Glomerular visceral epithelial cell (primary cell): ENCODE measurements around the gene ALK.

Experiments used
- DNase-seq: peaks from one replicate; pipeline ENCODE4 v3.0.0-alpha.2; 2016; ENCODE audit errors: extremely low spot score

ALK gene

DNA sequence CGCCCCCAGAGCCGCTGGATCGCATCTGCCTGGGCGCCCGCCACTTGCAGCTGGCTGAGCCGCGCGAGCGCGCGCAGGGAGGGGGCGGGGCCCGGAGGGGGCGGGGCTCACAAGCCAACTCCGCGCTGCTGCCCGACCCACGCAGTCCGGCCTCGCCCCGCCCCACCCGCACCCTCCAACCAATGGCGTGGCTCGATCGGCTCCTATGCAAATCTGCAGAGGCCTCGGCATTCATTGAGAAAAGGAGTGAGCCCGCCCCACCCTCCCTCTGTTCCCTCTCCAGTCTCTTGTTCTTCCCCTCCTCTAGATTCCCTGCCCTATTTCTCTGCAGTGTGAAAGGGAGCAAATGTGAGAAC, at the start of gene ALK:
TSS of gene ALK (minus strand) at position 27 of the 356 bp plus-strand sequence. CDS start 927 bp downstream, outside the sequence.
- DNase-seq: peak; percentile 66

DNA sequence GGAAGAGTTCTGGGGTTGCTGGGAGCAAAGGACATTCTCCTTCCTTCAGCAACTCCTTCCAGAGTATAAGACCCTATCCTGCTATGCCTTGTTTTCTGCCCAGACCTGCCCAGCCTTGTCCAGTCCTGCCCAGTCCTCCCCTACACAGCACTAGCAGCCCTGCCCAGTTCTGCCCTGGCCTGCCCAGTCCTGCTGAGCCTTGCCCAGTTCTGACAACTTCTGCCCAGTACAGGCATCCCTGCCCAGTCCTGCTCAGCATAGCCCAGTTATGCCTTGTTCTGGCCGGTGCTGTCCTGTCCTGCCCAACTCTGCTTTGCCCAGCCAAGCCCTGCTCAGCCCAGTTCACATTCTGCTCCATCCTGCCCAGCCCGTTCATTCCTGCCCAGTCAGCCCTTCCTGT, 44.9 kb upstream of the ALK start:
- DNase-seq: no peak

DNA sequence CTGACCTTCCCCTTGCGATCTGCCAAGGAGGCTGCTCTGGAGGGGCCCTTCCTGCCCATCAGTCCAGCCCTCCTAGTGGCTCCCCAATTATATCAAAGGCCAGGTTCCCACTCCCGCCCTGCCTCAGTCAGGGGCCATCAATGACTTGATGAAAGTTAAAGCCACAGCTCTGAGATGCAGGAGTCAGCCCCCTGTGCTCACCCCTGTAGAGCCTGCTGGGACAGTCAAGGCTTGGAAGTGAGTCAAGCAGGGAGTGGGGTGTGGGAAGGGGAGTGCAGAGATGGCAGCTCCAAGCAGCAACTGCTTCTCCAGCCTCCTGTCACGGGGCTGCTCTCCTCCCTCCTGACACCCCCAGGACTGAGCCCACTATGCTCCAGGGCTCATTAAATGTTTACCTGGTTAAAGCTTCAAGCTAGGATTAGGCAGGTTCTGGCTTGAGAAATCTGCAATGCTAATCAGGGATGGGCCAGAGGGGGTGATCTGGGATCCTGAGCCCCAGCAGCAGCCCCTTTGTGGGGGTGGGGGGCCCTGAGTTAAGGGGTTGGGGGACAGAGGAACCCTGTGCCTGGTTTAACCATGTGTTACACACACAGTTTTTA, 42.7 kb upstream of the ALK start:
- no peak for DNase-seq

DNA sequence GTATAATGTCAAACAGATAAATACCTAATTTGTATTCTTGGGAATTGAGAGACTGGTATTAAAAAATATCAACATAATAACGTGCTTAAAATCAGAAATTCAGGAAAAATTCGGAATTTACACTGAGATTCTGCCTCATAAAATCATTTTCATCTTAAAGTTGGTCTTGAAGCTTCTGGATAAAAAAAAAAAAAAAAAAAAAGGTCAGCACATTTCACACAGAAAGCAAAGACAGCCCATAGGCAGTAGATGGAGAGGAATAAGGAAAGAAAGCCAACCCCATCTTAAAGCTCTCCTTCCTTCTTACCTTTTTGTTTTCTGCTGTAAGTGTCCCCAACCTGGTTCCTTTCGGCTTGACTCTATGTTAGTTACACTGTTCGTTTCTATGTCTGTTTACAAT, 41.5 kb upstream of the ALK start:
- DNase-seq: no peak

DNA sequence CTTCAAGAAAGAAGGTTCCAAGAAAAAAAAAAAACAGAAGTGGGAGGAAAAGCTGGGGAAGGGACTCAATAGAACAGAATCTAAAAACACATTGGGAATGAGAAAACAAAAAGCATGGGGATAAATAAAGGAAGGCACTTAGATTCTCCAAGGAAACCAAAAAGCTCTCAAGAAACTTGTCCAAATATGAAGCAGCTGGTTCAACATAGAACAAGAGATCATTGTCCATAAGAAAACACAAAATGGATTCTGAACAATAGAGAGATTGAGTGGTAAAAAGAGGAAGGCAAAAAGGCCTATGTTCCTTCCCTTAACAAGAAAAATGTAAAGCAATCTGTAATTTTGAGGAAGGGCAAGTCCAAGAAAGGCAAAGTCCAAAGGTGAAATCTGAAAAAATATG, 32.9 kb upstream of the ALK start:
- no peak for DNase-seq

DNA sequence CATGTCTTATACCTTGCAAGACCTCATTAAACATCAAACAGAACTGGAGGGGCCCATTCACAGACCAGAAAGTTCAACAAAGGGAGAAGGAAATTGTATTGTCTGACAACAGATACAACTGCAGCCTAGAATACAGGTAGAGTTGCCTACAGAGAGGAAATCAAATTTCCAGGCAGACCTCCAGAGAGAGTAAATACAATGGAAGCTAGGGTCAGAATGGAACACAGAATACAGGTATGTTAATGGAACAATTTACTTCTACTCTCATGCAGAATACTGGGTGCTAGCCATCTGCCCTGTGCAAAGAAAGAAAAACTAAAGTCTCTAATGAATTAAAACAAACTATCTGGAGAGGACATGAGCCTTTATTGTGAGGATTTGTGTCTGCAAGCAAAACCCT, 31.6 kb upstream of the ALK start:
- no peak for DNase-seq

DNA sequence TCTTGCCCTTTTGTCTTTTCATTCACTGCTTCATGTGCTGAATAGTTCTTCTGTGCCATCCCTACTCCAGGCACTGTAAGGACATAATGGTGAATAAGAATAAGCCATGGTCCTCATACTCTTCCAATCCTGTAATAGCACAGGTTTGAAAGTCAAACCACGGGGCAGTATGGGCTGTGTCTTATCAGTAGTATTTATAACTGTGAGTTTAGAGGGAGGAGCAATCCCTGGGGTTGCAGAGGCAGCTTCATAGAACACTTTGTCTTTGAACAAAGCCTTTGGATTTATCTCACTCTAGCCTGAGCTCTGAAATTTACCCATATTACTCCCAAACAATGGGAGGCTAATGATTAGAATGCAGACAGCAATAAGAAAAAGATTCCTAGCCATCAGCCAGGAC, 30.2 kb upstream of the ALK start:
- no peak for DNase-seq

DNA sequence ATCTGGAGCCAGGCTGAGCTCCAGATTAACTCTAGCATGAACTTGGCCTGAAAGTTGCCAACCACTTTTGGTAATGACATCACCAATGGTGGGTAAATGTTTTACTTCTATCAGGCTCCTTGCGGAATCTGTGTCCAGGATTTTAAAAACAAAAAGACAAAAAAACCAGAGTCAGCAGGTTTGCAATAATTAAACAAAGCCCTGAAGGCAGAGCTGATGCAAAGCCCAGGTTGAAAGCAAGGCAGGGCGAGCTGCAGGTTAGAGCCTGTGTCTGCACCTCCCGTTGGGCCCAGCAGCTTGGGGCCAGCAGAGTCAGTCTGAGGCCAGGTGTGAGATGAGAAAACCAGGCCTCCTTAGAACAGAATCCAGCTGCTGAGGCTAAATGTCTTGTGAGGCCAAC, 29.1 kb upstream of the ALK start:
- no peak for DNase-seq

DNA sequence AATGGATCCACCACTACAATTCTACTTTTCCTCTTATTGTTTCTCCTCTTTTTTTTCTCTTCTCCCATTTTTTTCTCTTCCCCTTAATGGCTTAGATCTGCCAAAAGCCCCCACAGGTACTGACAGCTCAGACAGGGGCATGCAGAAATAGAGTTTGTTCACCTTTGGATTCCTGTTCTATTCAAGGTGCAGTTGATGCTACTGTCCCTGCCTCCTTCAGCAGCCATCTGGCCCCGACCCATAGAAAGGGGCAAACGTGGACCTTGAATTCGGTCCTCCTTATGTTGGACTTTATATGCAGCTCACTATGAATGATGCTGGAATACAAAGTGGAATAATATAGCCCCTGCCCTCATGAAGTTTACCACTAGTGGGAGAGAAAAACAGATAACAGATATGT, 27.7 kb upstream of the ALK start:
- no peak for DNase-seq

DNA sequence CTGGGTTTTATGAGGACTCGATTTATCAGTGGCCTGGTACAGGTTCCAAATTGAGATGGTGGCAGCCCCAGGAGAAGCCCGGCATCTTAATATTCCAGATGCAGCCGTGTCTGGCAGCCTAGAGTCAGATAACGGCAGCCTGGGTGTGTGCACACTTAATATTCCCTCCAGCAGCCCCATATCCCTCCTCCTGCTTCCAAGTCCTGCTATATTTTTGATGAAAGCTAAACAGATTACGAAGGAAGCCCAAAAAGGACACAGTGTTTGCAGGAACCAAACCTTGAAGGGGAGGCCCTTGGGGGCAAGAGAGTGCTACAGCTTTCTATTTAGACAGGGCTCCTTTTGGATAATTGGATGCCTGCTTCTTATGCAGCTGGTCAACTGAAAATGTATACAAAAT, 25.1 kb upstream of the ALK start:
- DNase-seq: no peak

DNA sequence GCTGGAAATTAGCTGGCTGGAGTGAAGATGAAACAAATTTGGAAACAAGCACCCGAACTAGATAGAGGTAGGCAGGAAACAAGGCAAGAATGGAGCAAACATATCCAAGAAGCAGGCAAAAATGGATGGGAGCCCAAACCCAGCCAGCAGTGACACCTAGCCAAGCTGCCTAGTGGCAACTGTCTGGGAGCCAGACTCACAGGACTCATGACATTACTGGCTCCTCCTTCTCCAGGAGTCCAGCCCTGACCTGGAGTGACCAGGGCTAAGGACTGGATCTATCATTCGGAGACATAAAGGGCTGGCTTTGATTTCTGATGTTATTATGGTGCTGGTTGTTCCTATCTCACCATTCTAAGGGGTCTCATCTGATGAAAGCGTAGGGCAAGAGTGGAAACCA, 21.3 kb upstream of the ALK start:
- no peak for DNase-seq

DNA sequence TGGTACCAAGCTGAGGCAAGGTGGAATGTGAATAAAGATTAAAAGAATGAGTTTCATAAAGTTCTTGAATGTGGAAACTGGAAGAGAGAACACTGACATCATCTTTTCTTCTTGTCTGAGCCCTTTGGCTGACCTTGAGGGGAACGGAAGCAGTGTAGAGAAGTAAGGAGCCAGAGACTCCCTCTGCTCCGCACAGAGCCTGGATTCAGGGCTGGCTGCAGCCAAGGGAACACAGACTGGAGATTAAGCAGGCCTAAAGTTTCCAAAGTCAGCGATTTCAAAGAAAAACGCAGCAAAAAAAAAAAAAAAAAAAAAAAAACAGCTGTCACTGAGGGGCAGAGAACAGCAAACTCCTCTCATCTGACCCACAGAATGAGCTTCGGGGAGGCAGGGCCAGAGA, 19.3 kb upstream of the ALK start:
- no peak for DNase-seq

DNA sequence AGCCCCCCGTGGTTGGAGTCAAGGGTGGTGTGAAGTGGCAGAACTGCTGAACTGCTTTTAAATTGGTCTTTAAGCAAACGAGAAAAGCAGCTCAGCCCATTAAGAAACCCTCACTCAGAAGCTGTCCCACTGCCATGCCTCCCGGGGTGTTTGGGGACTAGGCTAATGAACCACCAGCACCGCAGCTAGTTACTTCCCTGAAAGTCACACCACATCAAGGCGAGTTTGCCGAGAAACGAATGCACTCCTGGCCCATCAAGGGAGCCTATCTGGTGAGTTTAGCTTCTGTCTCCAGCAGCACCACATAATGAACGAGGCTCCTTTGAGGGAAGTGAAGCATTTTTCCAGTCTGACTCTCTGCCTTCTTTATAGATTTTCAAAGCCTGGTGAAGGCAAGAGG, 14.6 kb upstream of the ALK start:
- DNase-seq: no peak

DNA sequence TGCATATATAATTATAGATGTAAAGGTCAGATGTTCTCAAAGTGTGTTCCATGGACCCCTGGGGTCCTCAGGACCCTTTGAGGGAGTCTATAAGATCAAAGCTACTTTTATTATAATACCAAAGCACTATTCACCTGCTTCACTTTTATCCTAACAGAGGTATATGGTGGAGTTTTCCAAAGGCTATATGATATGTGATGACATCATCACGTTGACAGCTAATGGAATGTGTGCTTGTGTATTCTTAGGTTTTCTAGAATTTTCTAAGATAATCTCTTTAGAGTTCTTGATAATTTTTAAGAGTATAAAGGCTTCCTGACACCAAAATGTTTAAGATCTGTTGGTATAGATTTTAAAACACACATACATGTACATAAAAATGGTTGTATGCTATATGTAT, 10.4 kb upstream of the ALK start:
- no peak for DNase-seq

DNA sequence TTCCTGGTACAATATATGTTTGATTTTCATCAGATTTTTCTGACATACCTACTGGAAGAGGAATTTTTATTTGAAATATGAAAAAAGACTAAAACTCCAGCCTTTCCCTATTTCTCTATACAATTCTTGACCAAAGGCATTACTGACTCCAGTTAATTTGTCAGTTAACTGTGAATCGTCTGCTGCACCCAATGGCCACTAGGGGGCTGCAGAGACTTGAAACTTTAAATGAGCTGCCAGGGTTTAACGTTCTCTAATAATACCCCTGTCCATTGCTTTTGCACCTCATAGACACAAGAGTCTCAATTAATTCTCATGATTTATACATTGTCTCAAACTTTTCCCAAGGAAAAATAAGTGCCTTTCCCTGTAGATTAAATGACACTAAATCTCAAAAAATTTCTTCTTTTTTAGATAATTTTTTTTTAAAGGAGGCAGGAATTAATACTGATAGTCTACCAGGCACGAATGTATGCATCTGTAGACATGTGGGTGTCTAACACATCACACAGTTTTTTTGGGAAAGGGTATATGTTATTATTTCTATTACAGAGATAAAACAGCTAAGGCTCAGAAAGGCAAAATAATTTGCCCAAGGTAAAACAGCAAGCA, 1.8 kb upstream of the ALK start:
- DNase-seq: peak; percentile 46

DNA sequence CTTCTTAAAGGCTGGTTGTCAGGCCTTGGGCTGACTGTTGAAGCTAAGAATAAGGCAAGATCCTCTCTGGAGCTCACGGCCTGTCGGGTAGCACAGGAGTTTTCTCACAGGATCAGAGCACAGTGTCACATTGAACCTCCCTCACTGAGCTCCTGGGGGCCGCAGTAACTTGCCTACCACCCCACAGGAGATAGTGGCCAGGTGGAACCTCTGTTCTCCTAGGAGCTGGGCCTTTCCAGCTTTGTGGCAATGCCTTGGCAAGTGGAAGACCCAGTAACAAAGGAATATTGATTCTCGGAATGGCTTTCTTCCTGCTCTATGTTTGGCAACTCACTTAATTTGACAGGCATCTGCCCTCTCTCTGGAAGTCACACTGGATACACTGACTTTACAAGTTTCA, 1.2 kb upstream of the ALK start:
- no peak for DNase-seq

DNA sequence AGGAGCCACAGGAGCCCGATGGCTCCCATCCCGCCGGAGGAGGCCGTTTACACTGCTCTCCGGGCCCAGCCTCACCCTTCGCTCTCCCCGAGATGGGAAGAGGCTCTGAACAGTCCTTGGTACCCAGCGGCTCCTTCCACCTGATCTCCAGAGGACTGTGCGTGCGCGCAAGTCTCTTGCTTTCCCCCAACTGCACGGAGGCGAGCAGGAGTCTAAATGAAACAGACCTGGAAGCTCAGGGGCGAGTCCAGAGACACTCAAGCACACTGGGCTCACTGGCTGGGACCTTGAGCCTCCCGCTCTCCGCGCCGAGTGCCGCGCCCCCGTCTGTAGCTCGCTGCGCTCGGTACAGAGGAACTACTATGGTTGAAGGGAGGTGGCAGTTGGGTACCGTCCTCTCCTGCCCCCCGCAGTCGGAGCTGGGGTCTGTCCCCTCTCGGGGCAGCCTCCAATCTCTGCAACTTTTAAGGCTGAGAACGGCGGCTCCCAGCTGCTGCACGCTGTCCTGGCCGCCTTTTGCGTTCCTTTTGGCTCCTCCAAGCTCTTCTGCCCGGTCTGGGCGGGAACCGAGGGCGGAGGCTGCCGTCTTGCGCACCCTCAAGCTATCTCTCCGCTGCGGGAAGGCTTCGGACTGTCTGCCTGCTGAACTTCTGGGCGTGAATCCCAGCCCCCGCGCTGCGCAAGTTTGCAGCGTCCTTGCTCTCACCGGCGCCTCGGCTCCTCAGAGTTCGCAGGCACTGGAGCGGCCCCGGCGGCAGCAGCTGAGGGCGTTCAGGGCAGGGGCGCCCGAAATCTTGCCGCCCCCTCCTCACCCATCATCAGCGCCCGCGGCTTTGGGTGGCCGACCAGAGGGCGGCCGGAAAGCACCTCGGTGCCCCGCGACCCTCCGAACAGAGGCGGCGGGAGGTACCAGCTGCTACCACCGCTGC, 491 bp downstream of the ALK start:
- no peak for DNase-seq

DNA sequence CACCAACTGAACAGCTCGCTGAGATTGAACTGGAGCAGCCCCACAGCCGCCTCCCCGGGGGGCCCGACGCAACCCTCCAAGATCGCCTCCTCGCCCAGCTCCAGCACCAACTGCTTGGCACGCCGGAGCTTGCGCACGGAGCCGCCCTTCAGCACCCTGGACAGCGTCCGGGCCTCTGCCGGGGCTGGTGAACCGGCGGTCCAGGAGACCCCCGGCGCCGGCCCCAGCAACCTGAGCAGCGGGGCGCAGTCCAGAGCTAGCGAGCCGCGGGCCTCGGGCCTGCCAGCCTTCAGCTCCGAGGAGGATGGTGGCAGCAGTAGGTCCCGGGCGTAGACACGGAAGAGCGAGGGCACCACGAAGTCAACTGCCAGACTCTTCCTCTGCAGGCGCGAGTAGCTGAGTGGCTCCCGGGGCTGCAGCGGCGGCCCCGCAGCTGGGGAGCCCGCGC, 1.2 kb downstream of the ALK start:
- peak; percentile 11 for DNase-seq

DNA sequence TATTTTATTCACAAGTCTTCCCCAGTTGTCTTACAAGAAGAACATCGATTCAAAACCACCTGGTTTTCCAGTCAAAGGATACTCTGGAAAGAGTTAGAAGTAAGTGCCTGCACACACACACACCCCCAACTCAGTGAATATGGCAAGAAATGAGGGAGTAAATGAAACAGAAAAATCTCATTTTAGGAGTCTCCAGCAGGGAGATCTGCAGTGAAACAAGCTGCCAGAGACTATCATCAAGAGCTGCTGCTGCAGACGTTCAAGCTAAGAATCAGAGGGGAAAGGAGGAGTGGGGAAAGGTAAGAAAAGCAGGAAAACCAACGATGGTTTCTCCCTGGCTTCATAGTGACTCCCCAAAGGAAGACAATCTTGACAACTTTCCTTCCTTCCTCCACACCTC, 2.4 kb downstream of the ALK start:
- no peak for DNase-seq

DNA sequence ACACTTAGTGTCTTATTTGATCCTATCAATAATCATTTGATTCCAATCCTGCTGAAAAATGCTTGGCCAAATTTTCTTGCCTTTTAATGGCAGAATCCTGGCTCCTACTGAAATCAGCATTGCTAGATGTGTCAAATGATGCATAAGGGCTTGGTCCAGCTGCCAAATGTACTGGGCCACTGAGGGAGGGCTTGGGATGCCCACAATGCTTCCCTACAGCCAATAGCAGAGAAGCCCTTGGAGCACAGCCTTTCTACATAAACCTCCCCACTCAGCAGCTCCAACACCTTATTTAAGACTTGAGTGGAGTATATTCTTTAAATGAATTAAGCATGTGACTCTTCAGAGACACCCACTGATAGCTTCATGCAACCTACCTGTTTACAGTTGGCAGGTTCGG, 3.6 kb downstream of the ALK start:
- DNase-seq: no peak

DNA sequence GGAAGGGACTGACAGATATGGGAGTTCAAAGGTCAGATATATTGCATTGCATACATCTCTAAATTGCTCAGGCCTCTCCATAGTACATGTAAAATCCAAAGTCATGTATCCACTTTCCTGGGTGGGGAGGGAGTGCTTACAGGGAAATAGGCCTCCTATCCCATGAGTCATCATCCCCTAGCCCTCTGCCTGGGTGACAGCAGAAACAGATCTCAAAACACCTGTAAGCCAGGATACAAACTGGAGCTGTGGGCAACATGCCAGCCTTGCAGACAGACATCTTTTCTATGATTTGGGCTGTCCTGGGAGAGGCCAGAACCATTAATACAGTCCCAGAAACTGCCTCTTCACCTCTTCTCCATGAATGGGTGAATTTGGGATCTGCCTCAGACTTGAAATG, 4.8 kb downstream of the ALK start:
- DNase-seq: no peak

DNA sequence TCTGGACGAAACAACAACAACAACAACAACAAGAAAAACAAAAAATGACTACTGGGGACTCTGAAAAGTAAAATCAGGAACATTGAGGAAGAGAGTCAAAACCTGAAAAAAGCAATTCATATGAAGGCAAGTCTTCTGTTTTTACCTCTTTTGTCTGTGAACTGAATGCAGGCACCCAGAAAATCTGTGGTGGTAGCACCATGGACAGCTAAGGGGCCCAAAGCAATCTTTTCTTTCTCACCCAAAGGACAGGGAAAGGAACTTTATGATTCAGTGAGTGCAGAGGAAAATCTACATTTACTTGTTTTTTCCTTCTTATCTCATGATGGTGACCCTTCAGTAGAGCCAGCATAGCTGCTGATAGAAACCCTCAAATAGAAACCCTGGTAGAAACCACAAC, 10.4 kb downstream of the ALK start:
- no peak for DNase-seq

DNA sequence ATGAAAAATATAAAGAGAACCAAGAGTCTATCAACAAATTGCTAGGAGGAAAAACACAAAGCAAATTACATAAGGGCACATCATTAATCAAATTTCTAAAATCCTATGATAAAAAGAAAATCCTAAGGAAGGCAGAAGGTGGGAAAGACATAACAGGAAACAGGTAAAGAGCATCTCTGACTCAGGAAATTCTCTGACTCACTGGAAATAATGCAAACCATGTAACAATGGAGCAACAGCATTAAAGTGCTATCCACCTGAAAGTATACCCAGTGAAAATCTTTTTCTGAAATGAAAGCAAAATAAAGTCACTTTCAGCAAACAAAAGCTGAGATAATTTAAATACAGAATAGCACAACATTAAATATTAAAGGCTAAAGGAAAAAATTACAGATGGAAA, 10.9 kb downstream of the ALK start:
- DNase-seq: no peak
